ENCODE measurements around the gene PAMR1.
"Not testable (repeated sequence)": the region's sequence is repeated elsewhere in the genome, so short reads cannot be mapped to it uniquely, and the experiment has no call there.

The PAMR1 gene

DNA sequence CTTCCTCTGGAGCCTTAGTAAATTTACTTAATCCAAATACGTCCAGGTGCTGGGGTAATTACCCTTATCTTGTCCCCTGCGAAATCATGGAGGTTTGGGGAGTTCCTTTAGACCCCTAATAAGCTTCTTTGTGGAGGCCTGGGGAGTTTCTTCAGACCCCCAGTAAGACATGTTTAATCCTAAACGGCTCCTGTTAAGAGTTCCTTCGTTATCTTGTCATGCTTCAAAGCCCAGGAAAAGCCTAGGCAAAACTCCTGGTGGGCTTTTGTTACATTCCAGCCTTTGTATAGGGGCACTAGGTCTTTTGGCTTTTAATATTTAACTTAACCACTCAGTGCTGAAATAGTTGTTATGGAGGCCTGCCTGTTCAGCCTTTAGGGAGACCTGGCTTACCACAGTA, 18.1 kb upstream of the PAMR1 start:
- no peak for DNase-seq

DNA sequence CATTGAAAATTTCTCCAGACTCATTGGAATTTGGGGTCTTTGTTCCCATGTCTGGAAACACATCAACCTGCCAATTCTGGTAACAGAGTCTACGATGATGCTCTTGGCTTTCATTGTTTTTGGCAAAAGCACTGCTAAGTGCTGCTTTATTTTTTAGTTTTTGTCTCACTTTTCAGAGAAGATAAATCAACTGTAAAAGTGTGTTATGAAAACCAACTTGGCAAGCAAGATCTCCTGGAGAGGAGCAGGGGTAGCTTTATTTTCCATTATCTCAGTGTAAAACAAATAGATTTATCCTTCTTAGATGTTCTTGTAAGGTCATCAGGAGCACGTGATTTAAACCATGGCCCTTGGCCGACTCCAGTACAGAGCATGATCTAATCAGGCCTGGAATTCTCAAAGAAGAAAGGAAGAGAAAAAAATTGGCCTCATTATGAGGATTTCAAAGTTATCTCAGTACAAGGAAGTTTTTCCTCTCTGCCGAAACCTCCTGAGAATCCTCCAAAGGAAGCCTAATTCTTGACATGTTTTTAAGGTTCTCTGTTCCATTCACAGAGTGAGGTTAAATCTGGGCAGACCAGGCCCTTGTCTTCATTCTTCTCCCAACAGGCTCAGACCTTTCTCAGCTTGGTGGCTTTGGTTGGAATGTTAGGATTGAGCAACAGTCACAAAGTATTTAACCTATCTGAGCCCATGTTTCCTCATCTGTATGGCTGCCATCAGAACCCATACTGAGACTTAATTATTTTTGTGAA, 16.4 kb upstream of the PAMR1 start:
- no peak for DNase-seq

DNA sequence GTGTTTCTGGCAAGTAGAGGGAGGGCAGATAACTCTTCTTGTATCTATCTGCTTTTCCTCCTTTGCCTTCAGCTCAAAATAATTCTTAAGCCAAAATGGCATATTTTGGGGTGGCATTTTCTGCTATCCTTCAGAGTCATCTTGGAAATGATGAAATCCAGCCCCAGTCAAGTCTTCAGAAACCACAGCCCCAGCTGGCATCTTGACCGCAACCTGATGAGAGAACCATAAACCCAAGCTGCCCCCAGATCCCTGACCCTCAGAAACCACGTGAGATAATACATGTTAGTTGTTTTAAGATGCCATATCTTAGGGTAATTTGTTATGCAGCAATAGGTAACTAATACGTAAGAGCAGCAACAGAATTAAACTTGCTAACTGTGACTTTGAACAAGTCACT, 15.1 kb upstream of the PAMR1 start:
- no peak for DNase-seq

DNA sequence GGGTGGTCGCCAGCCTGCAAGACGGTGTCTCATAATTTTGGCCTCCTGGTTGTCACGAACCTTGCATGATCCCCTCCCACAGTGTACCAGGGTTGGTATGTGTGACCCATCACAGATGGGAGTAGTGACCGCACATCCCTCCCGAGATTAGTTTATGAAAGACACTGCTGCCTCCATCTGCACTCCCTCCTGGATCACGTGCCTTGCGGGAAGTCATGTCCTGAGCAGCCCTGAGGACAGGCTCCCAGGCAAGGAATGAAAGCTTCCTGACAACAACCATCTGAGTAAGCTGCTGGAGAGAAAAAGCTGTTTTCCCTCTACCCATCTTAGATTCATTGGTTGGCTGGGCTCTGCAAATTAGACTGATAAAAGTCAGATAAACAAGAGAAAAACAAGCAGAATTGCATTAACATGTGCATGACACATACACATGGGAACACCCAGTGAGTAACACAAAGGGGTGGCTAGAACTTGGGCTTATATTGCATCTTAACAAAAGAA, 14.4 kb upstream of the PAMR1 start:
- no peak for DNase-seq

DNA sequence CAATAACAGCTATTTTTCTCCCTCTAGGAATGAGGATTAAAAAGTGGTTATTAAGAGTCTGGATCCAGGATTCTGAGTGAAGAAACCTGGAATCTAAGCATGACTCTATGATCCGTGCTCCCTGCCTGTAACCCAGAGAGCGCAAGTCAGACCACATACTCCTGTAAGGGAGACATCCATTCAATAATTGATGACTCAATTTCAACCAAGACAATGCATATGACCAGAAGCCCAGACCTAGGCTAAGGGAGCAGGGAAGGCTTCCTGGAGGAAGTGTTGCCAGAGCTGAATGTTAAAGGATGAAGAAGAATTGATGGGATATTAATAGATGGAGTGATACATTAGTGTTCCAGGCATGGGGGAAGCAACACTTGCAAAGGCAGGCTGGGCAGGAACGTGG, 13.8 kb upstream of the PAMR1 start:
- DNase-seq = no peak

DNA sequence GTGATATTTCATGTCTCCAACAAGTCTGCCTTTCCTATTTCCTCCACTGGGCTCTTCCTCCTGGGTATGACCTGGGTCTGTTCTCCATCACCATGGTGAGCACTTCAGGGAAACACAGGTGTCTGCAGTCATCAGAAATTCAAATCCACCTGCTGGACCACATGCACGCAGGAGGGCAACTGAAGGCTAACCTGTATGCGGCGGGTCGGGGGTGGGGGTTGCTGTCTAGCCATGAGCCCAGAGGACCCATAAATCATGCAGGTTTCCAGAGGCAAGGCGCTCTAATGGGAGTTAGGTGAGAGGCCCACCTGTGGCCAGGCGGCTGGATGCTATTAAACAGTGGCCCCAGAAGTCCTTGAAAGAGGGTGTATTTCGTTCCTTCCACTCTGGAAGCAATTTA, 11.1 kb upstream of the PAMR1 start:
- no peak for DNase-seq

DNA sequence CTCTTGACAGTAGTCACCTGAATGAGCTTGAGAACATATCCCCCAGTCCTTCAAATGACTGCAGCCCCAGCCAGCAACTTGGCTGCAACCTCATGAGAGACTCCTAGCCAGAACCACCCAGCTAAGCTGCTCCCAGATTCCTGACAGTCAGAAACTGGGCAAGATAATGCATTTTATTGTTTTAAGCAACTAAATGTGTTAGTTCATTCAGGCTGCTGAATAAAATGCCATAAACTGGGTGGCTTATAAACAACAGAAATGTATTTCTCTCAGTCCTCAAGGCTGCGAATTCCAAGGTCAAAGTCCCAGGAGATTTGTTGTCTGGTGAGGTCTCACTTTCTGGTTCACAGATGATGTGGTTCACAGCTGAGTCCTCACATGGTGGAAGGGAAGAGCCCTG, 5.8 kb upstream of the PAMR1 start:
- DNase-seq = no peak

DNA sequence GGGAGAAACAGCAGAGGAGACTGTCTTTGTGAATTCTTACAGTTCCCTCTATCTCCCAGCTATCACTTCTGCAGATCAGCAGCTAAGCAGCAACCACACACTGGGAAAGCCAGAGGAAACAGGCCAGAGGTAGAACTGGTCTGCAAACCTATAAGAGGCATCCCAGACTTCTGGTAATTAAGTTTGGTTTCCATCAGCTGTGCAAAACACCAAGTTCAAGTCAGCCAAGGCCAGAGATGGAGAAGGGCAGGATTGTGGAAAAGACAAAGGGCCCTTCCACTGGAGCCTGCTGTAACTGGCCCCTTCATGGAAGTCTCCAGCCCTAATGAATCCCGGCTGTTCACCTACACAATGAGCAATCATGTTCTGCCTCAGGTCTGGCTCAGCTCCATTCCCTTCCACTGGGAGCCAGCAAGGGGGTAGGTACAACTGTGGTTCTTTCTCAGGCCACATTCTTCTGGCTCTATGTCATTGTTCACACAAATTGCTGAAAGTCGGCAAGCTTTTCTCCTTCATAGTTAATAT, 4.6 kb upstream of the PAMR1 start:
- no peak for DNase-seq

DNA sequence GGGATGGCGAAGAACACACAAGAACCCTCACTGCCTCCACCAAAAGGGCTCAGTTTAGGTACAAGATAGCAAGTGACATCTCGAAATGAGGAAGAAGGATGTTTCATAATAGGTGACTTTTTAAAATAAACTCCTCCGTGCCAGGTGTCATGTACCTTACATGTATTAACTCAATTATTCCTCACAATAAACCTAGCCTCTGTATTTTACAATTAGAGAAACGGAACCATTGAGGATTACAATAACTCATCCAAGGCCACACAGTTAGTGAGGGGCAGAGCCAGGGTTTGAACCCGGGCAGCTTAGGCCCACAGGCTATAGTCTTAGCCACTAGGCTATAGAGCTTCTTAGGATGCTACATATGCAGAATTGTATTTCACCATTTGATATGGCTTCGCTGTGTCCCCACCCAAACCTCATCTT, 965 bp upstream of the PAMR1 start:
- no peak for DNase-seq

DNA sequence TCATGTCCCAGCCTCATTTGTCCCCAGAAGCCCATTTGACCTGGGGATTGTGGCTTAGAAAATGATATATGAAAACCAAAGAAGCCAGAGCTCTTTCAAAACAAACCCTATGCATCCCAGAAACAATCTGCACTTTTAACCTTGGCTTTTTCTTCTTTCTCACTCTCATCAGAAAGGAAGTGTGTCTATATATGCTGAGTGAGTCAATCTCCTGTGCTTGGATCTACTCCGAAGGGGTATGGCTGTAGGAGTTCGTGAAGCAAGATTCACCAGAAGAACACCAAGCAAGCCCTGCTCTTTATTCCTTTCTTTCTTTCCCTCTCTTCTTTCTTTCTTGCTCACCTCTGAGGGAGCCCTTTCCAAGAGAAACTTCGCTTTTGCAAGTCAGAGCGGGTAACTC, 636 bp downstream of the PAMR1 start:
- no peak for DNase-seq

DNA sequence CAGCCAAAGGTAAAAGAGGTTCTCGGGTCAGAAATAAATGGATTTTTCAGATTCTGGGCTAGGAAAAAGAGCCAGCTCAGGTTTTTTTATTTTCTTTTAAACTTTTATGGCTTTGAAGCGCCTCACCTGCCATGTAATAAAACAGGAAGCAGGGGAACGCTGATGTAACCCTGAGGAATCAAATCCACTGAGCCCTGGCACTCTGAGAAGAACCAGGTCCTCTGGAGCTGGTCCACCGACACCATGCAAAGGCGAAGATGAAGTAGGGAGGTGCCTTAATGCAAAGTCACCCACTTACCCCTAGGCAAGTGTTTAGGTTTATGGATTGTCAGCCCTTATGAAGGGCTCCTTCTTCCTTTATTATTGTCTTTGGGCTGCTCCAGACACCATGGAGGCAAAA, 1.6 kb downstream of the PAMR1 start:
- DNase-seq = no peak

DNA sequence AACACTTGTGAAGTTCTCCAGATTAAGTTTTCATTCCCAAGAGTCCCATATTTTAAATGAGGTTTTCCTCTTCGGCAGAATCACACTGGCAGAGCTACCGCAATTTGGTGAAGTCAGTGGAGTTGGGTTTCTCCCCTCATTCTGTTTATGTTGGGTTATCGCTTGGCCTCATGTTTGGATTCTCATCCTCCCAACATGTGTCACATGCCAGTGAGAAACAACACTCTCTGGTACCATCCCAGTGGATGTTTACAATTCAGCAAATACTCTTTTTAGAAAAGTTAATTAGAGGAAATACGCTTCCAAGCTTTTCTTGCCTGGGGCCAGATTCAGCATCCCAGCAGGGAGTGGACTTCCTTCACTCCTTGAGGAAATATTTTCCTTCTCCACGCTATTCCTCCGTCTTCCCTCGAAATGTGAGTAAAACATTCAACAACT, 2.1 kb downstream of the PAMR1 start:
- no peak for DNase-seq

DNA sequence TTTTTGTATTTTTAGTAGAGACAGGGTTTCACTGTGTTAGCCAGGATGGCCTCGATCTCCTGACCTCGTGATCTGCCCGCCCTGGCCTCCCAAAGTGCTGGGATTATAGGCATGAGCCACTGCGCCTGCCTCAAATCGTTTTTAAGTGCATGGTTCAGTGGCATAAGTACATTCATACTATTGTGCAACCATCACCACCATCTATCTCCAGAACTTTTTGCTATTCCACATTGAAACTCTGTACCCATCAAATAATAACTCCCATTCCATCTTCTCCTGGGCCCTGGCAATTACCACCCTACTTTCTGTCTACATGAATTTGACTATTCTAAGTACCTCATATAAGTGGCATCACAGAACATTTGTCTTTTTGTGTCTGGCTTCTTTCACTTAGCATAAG, 3.3 kb downstream of the PAMR1 start:
- not testable (repeated sequence) for DNase-seq

DNA sequence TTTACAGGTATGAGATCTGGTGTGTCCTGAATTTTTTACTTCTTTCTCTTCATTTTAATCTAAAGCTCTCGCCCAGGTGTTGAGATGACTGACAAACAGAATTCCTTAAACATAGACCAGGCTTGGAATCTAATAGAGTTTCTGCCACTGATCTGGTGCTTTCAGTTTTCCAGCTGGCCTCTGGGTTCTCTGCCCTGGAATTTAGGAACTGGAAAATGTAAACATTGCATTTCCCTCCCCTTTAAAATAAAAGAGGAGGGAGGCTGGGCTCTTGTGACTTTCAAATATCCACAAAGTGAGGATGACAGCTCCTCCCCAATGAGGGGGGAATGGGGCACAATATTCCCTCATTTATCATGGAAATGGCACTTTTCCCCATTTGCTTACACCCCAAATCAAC, 5.0 kb downstream of the PAMR1 start:
- no peak for DNase-seq

DNA sequence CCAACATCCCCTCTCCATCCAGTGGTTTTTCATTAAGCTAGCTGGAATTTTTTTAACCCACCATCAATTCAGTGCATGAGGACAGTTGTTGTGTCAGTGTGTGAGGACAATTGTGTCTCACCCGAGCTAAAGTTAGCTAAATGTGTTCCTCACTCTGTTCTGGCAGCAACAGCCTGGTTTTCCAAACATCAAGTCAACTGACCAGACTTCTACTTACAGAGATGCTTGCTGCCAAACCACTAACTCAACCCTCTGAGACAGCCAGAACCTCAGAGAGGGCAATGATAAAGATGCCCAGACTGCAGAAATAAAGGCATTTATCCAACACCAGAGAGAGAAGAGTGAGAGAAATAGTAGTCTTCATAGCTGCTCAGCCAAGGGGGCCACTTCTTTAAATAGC, 6.7 kb downstream of the PAMR1 start:
- no peak for DNase-seq

DNA sequence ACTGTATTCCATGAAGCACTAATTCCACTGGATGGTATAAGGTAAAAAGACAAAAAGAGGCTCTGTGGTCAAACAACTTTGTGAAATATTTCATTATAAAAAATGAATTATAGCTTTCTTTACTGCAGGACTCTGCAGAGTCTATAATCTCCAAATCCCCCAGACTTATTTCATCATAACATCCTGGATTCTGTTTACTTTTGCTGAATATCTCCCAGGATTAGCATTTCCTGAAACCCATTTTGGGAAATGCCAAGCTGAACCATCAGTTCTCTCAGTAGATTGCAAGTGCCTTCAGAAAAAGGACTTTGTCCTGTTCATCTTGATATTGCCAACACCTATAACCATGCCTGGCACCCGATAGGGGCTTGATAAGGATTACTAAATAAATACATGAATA, 7.9 kb downstream of the PAMR1 start:
- no peak for DNase-seq

DNA sequence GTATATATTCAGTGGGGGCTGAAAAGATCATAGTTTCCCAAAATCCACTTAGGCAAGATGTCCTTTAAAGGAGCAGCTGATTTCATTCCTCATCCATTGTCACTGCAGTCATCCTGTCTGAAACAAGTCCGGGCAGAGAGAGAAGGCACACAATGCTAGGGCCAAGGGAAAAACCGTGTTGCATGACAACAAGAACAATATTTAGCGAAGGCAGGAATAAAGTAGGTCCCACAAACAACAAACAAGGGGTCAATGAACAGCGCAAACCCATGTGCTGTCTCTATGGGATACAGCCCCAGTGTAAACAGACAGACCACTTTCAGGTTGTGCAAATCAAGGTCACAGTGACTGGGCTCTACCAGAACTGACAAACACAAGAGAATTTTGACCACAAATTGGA, 9.0 kb downstream of the PAMR1 start:
- DNase-seq = no peak

DNA sequence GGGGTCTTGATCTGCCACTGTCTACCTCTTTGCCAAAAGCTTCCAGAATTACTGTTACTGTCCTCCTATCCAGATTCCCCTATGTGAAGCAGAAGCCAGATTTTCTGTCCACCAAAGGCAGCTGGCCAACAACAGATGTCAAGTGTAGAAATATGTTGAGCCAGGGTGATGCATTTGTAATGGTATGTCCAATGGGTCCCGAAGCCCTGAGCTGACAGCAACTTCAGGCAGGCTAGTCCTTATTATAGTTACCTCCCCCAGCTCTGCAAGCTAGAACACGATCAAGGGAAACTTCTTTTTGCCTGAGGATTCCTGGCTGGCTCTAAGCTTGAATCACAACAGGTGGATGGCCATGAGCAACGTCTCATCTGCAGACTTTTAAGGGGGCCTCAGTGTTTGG, 10.2 kb downstream of the PAMR1 start:
- no peak for DNase-seq

DNA sequence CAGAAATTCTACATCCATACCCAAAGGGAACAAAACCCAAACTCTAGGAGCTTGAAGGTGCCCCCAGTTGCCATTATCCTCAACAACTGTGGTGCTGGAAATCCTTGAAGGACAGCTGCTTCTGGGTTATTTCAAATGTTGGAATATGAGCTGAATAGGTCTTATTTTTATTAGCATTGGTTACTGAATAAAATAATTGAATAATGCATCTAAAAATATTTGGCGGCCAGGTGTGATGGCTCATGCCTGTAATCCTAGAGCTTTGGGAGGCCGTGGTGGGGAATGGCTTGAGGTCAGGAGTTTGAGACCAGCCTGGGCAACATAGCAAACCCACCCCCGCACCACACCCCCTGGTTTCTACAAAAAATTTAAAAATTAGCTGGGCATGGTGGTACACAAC, 10.9 kb downstream of the PAMR1 start:
- DNase-seq = no peak

DNA sequence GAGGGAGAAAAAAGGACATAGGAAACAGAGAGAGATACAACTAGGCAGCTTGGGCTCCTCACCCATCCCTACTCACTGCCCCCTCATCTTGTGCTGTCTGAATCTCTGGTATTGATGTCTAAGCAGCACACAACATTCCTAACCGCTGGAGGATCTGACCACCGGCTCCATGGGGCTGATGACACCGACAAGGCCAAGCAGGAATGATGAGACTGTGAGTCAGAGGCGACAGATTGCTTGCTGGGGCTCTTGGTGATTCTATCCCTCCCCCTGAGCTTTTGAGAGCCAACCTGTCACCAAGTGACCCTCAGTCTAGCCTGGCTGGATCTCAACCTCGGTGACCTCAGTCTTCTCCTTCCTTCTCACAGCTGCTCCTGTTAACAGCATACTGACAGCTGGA, 13.8 kb downstream of the PAMR1 start:
- DNase-seq = no peak

DNA sequence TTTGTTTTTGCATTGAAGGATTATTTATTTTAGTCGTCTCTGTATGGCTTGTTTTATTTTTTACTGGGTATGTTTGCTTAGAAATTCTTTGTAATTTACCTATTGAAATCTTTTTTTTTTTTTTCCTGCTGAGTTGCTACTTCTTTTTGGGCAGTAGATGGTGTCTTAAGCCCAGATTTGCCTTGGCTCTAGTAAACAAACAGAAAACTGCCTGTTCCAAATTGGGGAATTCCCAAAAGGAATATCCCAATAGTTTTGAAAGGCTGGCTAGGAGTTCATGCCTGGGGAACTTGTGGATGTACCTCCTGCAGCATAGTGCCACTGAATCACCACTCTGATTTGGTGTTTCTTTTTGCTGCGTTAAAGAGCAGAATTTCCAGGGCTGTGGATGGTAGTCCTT, 17.7 kb downstream of the PAMR1 start:
- no peak for DNase-seq

DNA sequence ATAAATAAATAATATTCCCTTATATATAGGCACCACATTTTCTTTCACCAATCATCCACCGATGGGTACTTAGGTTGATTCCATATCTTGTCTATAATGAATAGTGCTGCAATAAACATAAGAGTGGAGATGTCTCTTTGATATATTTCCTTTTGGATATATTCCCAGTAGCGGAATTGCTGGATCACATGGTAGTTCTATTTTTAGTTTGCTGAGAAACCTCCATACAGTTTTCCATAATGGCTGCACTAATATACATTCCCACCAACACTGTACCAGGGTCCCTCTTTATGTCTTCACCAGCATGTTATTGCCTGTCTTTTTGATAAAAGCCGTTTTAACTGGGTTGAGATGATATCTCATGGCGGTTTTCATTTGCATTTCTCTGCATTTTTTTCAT, 23.6 kb downstream of the PAMR1 start:
- DNase-seq = no peak

DNA sequence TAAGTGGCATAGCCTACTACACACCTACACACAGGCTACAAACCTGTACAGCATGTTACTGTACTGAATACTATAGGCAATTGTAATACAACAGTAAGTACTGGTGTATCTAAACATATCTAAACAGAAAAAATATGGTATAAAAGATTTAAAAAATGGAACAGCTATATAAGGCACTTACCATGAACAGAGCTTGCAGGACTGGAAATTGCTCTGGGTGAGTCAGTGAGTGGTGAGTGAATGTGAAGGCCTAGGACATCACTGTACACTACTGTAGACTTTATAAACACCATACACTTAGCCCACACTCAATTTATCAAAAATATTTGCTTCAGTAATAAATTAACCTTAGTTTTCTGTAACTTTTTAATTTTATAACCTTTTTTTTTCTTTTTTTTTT, 24.7 kb downstream of the PAMR1 start:
- DNase-seq = no peak

DNA sequence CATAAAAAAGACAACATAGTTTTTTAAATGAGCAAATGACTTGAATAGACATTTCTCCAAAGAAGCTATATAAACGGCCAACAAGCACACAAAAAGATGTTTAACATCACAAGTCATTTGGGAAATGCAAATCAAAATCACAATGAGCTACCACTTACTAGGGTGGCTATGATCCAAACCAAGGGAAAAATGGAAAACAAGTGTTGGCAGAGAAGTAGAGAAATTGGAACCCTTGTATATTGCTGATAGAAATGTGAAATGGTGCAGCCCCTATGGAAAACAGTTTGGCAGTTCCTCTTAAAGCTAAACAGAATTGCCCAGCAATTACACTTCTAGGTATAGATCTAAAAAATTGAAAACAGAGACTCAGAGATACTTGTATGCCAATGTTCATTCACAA, 29.0 kb downstream of the PAMR1 start:
- DNase-seq = no peak

DNA sequence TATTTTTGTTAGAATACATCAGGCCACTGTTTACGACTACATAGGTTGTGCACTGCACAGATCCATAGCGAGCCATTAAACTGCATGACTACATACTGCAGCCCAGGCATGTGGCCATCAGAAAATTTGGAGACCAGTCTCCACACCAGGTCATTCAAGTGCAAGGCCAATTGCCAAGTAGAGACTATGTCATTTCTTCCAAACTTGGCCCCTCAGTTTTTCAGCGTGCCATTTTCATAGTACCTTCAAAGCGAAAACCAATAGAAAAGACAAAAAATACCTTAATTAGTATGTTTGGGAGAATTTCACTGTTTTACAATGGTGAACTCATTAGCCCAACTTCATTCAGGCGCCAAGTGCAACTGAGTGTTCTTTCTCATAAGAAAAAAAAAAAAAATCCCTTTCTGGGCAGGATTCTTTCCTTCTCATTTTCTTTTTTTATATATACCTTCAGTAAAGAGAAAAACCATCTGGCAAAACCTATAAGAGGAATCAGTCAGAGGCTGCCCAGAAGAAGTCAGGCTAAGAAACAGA, 30.4 kb downstream of the PAMR1 start:
- no peak for DNase-seq

Data from CD4-positive, alpha-beta T cell treated with Interleukin-1 beta for 1 hour (primary cell).